NB4 (cell line): ENCODE measurements around the gene GNG13.

Source experiments
- DNase-seq: peaks from one replicate; pipeline ENCODE4 v3.0.0; 2010; ENCODE audit warnings: low read depth
- H3K4me3 ChIP-seq: one replicate; pipeline ENCODE4 v1.5.1; 2011; ENCODE audit warnings: mild to moderate bottlenecking, low read depth, low read length, moderate library complexity
- CTCF ChIP-seq: IDR thresholded peaks from one replicate; pipeline ENCODE4 v1.5.1; 2012; ENCODE audit warnings: low read depth, low read length
- MAX ChIP-seq: IDR thresholded peaks from 2 replicates; pipeline ENCODE4 v1.6.1; 2011; ENCODE audit warnings: low read depth, low read length
- MYC ChIP-seq: IDR thresholded peaks from 2 replicates; pipeline ENCODE4 v1.6.1; 2011; ENCODE audit warnings: low read depth, low read length
- POLR2A ChIP-seq: IDR thresholded peaks from 2 replicates; pipeline ENCODE4 v1.6.1; 2011; ENCODE audit warnings: mild to moderate bottlenecking; ENCODE audit not compliant: insufficient read length; ENCODE audit errors: extremely low read depth

GNG13 gene

DNA sequence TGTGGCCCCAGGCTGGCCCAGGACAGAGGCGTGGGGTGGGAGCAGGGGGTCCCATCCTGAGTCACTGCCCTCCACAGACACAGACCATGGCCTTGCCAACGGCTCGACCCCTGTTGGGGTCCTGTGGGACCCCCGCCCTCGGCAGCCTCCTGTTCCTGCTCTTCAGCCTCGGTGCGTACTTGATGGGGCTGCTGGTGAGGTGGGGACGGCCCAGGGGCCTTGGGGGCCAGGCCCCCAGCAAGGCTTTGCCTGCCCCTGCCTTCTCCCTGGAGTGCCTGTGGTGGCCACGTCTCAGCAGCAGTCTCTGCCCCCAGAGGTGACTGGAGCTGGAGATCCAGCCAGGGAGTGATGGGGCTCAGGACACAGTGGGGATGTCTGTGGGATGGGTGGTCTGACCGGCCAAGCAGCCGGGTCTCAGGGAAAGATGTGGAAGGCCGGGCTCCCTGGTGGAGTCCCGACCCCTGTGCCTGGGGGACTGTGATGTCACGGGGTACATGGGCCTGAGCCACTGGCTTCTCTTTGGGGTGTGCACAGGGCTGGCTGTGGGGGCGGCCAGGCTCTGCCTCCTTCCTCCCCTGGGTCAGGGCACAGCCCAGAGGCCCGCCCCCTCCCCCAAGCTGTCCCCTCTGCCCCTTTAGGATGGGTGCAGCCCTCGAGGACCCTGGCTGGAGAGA, 37.8 kb downstream of the GNG13 start:
- TF ChIP-seq CTCF (no peak), MAX (no peak), MYC (no peak), POLR2A (no peak)
- H3K4me3 ChIP-seq = no peak overlapping the region

GRCh38 chr16:761625-762513, 38.7 kb downstream of the GNG13 start:
- no peak overlapping the region for H3K4me3 ChIP-seq
- TF ChIP-seq CTCF (no peak), MYC (no peak), POLR2A (no peak), MAX (no peak)
- no peak for DNase-seq

More for the DNA sequence above, 37.8 kb downstream of the GNG13 start:
- DNase-seq = no peak

GRCh38 chr16:760545-761343, 39.8 kb downstream of the GNG13 start, which contains the start of gene MSLN:
TSS of gene MSLN (plus strand) at chr16:760734. CDS start at chr16:762681, 1,947 bp downstream.
- H3K4me3 ChIP-seq = no peak within 1 kb of the TSS
- TF ChIP-seq MYC (no peak), POLR2A (no peak), CTCF (no peak), MAX (no peak)
- DNase-seq = no peak

DNA sequence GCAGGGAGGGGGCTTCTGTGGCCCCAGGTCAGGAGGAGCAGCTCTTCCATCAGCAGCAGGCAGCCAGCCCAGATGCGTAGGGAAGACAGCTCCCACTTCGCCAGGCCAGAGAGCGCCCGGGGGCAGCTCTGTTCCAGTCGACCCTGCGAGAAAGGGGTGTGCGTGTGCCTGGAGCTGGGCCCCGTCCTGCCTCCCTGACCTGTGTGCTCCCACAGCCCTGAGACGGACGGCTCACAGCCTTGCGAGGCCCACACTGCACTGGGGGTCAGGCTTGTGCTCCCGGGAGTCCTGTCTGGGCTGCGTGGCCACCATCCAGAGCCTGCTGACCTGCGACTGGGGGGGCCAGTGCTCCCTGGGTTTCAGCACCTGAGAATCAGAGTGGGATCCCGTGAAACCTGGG, 40.5 kb downstream of the GNG13 start:
- DNase-seq = no peak
- H3K4me3 ChIP-seq = no peak overlapping the region
- TF ChIP-seq CTCF (no peak), MAX (no peak), MYC (no peak), POLR2A (no peak)

GRCh38 chr16:759110-759910, 41.2 kb downstream of the GNG13 start:
- H3K4me3 ChIP-seq = no peak overlapping the region
- no peak for TF ChIP-seq MAX
- no peak for TF ChIP-seq CTCF
- TF ChIP-seq POLR2A = no peak
- no peak for TF ChIP-seq MYC
- DNase-seq = no peak
